HT1080 (cell line): ENCODE measurements around the gene CDC42. TPM values are rescaled to one million over a fixed set of nuclear protein-coding genes. Genes with fewer than 3 reads are reported as not detected.
A peak's percentile ranks its signal among the peaks of the same experiment; 100 is the strongest.

Experiments used
- DNase-seq: peaks from one replicate; pipeline ENCODE4 v3.0.0-alpha.2; 2015; ENCODE audit warnings: low read depth
- total RNA-seq: library from RNA; depleted of rRNA; stranded (reverse); fragments of >200 nt; shearing (Covaris generic); gene quantifications from 2 replicates; pipeline ENCODE4 v1.2.3, GENCODE V29; 2014

Gene CDC42
- total RNA-seq, 1 experiment from 2014 or later, result 338 TPM

- DNase-seq, result peak; percentile 20
Observed at GRCh38 chr1:22107126-22107525, 54.6 kb downstream of the CDC42 start.

GRCh38 chr1:22108339-22109105 lies 56.0 kb downstream of the CDC42 start:
- DNase-seq, result no peak

DNA sequence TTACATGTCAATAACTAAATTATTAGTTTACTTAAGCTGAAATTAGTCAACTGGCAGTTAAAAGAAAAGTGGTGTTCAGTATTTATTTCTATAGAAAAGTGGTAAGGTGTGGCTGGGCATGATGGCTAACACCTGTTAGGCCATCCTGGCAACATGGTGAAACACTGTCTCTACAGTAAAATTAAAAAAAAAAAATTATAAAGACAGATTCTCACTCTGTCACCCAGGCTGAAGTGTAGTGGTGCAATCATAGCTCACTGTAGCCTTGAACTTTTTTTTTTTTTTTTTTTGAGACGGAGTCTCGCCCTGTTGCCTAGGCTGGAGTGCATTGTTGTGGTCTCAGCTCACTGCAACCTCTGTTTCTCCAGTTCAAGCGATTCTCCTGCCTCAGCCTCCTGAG lies 57.5 kb downstream of the CDC42 start:
- no peak for DNase-seq

GRCh38 chr1:22111115-22111514 lies 58.6 kb downstream of the CDC42 start:
- DNase-seq, result no peak

DNA sequence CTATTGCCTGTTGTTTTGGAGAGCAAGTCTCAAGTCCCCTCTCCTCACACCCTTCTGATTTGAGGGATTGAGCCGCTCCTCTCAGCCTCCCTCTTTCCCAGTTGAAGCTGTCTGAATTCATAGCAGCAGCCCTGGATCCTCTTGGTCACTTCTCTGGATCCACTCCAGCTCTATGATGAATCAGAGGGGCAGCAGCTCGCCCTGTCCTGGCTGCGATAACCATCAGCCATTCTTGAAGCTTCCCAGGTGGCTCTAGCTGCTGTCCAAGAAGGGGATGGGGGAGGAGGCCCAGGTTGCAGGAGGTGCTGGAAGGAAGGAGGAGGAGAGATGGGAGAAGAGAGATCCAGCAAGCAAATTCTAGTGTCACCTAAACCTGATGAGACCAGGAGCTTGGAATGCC lies 59.1 kb downstream of the CDC42 start:
- no peak for DNase-seq

DNA sequence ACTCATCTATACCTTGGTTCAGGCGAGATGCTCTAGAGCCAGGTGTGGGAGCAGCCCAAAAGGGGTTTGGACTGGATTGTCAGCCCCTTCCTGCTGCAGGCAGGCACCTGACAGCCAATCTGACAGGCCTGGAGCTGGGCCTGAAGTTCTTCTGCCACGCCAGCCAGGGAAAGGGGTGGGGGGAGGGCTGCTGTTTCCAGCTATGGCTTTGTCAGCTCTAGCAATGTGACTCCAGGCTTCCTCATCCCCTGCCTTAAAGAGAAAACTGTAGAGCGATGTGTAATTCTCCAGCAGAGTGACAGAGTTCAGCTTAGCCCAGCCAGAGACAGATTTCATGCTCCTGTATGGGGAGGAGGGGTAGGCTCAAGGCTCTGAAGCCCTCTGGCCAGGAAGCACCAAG lies 60.0 kb downstream of the CDC42 start:
- no peak for DNase-seq

GRCh38 chr1:22114083-22115012 lies 61.8 kb downstream of the CDC42 start:
- DNase-seq, result no peak

DNA sequence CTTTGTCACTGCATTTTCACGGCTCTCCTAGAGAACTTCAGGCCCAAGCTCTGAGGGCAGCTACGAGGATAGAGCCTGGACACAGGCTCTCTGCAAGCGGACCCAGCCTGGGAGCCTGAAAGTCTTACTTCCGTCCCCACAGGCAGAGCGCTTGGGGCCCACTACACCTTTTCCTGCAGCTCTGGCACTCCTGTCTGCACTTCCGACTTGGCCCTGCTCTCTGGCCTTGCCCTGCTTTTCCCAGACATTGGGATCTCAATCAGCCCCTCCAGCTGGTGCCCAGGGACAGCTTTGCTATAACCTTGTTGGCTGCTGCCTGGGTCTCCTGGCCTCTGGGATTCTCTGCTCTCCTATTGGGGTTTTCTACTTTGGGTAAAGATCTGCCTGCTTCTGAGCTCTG lies 62.8 kb downstream of the CDC42 start:
- no peak for DNase-seq

DNA sequence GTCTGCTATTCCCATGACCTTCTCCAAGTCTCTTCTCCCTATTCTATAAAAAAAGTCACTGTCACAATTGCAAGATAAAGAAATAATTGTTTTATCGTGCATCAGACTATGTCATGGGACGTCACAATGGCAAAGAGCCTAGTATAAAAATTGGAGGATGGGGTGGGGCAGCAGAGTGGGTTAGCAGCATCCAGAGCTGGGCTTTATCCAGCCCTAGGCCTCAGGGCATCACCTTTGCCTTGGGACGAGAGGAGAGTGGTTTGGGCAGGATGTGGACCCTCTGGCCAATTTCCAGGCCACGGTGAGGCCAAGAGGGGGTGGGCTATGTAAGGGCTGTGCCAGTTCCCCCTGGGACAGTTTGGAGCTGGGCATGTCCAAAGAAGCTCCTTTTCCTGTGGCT lies 64.7 kb downstream of the CDC42 start:
- DNase-seq, result no peak

DNA sequence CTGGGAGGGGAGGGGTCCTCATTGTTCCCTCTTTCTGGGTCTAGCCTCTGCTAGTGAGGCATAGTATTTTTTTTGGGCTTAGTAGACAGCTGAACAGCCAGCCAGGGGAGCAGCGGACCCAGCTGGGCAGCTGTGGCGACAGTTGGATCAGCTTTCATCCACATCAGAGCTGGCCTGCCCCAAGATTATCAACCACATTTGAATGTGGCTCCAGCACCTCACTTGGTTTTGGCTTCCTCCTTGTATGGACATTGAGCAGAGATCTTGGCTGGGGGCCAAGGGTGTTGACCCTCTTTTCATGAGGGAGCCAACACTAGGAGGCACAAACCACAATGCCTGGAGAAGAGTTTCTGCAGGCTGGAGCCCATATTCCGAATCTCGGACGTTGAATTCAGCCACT lies 65.3 kb downstream of the CDC42 start:
- DNase-seq, result no peak

DNA sequence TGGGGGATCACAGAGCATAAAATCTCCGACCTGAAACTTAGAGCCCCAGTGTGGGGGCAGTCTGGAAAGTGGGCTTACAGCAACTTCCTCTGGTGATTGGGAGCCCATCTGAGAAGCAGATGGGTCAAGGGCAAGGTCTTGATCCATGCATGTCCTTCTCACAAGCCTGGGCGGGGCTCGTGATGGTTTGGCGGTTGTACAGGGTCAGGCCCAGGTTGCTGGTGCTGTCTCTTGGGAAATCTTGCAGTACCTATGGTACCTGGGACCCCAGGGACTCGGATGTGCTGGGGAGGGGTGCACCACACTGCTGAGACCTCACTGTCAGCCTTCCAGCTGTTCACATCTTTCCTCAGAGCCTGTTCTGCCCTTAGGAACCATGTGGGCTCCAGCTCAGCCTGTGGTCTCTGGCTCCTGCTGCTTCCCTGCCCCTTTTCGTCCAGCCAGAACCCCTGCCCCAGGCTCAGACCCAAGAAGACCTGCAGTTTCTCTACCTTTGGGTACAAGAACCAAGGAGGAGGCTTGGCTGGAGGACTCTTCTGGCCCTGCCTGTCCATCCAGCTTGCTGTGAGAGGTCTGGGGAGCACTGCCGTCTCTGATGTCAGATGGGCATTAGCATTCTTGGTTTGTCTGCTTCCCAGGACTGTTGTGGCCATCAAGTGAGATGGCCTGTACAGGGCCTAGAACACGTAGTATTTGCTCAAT lies 65.9 kb downstream of the CDC42 start:
- no peak for DNase-seq

DNA sequence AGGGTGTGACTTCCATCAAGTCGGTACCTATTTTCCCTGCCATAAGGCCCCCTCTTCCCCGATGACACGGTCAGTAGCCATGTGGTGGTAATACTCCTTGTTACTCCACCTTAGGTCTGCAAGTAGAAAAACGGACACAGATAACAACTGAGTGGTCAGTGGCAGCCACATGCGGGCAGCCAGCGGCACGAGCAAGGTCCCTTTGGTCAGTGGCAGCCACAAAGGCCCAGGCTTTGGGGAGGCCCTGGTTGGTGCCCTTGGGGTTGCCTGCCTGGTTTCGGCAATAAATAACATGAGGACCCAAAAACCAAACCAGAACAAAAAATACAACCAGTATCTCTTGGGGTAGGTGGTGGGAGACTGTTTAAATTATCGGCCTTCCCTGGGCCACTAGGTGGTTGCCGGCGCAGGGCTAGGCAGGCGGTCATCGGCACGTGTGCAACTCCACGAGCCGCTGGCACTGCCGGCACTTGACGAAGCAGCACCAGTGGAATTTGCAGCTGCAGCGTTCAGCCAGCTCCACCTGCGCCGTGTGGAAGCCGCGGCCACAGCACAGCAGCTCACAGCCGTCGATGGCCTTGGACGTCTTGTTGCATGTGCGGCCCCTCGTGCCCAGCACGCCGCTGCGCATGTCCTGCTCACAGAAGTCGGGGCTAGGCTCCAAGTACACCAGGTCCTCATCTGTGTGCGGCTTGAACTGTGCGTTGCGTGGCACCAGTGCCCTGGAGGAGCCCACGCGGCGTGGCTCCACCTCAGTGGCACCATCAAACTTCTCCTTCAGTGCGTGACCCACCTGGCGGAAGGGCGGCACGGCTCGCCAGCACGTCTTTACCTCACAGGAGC lies 67.3 kb downstream of the CDC42 start:
- no peak for DNase-seq

DNA sequence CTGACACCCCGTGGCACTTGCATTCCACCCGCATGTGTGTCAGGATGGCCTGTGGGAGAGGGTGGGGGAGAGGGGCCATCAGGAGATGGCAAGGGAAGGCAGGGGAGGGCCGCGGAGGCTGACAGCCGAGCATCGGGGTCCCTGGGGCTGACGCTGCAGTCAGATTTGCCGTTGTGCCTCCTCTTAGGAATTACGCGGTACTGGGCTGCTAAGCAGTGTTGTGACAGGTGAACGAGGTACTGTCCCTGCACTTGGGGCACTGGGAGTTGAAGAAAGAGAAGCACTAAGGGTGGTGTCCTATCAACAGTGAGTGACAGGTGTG lies 67.9 kb downstream of the CDC42 start:
- DNase-seq, result no peak

- DNase-seq, result no peak
Observed at GRCh38 chr1:22121421-22121911, 69.0 kb downstream of the CDC42 start.

DNA sequence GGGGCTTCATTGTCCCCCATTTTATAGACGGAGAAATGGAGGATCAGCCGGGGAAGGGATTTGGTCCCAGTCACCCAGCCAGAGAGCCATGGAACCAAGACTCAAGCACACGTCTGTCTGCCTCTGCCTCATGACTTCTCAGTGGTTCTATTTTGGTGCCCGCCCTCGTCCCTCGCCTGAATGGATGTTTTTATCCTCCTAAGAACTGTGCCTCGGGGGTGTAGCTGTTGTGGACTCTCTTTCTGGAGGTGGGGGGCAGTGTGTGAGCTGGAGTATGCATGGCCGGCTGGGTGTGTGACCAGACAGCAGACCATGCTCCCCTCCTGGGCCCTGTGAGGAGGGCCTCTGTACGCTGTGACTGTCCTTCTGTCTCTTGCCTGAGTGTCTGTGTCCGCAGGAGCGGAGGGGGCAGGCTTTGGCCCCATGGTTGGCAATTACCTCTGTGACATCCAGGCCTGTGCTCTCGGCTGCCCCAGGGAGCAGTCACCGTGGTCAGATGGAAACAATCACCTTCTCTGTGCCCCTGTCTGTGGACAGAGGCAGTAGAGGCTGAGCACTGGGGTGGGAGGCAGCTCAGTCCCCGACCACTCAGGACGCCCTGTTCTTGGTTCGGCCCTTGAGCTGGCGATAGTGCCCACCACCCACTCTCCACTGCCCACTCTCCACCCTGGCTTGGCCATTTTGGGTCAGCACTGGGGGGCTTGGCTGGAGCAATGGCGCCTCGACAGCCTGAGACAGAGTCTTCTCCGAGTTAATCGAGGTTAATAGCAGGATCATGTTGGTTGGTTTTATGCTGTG lies 70.0 kb downstream of the CDC42 start:
- DNase-seq, result no peak

DNA sequence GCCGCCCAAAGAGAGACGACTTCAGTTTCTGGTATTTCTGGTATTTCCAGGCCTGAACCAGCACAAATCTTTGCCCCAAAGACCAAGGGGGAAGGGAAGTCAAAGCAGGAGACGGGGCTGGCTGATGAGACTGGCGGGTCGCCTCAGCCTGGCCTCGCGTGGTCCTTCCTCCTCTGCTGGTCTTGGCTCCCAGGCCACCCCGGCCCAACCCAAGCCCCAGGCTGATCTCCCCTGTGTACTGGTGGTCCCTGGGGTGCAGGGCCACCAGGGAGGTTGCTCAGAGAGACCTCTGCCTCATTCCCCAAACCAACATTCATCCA lies 70.5 kb downstream of the CDC42 start:
- DNase-seq, result no peak

DNA sequence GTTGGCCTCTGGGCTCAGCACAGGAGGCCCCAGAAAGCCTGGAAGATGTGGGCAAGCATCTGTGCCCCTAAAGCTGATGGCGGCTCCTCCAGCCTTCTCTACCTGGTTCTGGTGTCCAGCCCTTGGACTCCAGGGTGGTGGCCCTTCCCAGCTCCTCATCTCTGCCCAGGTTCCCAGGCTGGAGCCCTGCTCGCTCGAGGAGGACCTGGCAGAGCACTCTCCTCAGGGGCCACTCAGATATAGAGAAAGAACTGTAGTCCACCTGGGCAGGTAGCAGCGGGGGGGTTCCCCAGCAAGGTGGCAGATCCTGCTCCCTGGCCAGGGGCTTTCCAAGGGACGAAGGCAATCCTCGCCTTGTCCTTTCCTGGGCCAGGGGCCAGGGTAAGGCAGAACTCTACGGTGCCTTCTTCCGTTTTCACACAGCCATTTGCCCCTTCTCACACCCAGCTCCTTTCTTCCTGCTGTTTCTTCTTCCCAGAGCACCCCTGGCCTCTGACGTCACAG lies 71.4 kb downstream of the CDC42 start:
- DNase-seq, result no peak

GRCh38 chr1:22124592-22125229 lies 72.2 kb downstream of the CDC42 start:
- no peak for DNase-seq

GRCh38 chr1:22126531-22126930 lies 74.0 kb downstream of the CDC42 start:
- no peak for DNase-seq

- DNase-seq, result no peak
Observed at GRCh38 chr1:22127248-22127647, 74.7 kb downstream of the CDC42 start.
